Epithelial cell of prostate (primary cell): Measurements from ENCODE around the gene RPL28.
"Not testable (repeated sequence)": the region's sequence is repeated elsewhere in the genome, so short reads cannot be mapped to it uniquely, and the experiment has no call there.

Experiments
- DNase-seq: peaks from one replicate; pipeline ENCODE4 v3.0.0-alpha.2; 2011; ENCODE audit warnings: low read depth, low spot score
- H3K27ac ChIP-seq: fragments of 450-650 bp; 2 replicates; pipeline ENCODE4 v1.5.1; 2017; ENCODE audit warnings: mild to moderate bottlenecking

Gene RPL28

DNA sequence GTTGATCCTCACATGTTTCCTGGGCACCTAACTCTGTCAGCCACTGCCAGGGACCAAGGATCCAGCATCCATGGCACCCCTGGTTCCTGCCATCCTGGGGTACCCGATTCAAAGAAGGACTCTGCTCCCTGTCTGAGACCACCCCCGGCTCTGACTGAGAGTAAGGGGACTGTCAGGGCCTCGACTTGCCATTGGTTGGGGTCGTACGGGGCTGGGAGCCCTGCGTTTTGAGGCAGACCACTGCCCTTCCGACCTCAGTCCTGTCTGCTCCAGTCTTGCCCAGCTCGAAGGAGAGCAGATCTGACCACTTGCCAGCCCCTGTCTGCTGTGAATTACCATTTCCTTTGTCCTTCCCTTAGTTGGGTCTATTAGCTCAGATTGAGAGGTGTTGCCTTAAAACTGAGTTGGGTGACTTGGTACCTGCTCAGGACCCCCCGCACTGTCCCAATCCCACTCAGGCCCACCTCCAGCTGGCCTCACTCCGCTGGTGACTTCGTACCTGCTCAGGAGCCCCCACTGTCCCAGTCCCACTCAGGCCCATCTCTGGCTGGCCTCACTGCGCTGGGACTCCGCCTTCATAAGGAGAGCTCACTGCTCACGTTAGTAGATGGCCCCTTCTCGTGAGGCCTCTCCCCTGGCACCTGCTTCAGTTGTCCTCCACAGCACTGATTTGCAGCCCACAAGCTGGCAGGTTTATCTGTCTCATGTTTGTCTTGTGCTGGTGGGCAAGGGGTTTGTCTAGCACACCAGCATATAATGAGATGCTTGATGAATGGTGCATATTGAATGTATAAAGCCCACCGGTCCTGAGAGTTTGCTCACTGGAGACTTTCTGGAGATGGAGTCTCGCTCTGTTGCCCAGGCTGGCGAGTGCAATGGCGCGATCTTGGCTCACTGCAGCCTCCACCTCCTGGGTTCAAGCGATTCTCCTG, 3.9 kb downstream of the RPL28 start:
- no peak overlapping the region for H3K27ac ChIP-seq

DNA sequence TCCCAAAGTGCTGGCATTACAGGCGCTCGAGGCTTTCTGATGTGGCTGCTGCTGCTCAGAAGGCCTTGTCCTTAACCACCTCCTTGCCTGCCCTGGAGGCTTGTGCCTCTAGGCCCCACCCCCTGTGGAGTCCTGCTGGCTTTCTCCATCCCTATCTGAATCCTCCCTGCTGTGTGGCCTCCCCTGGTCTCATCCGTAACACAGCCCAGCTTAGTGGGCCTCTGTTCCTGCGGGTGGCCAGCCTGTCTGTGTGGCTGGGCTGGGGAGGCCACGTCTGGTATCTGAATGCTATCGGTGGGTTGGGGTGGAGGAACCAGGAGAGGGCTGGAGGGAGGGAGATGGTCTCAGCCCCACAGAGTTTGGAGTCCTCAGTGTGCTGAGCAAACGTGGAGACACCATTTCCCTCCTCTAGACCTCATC, 4.7 kb downstream of the RPL28 start:
- no peak for DNase-seq
- H3K27ac ChIP-seq = no peak overlapping the region

More for the DNA sequence above, 3.9 kb downstream of the RPL28 start:
- DNase-seq = no peak

DNA sequence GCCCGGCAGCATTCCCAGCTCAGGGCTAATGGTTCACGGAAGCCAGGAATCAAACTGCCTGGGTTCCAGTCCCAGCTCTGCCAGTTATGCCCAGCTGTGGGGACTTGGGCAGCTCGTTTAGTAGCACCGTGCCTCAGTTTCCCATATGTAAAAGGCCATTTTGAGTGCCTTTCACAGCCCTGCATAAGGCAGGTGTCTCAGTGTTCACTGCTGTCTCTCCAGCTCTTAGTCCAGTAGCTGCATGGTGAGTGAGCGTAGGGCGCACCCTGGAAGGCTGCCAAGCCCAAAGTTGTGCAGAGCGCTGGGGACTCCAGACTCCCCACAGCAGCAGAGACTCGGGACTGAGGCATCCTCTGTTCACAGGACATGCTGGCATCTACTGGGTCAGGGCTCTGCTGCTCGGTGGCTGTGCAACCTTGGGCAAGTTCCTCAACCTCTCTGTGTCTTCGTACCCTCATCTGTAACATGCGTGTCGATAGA, 5.5 kb downstream of the RPL28 start:
- no peak overlapping the region for H3K27ac ChIP-seq
- no peak for DNase-seq

DNA sequence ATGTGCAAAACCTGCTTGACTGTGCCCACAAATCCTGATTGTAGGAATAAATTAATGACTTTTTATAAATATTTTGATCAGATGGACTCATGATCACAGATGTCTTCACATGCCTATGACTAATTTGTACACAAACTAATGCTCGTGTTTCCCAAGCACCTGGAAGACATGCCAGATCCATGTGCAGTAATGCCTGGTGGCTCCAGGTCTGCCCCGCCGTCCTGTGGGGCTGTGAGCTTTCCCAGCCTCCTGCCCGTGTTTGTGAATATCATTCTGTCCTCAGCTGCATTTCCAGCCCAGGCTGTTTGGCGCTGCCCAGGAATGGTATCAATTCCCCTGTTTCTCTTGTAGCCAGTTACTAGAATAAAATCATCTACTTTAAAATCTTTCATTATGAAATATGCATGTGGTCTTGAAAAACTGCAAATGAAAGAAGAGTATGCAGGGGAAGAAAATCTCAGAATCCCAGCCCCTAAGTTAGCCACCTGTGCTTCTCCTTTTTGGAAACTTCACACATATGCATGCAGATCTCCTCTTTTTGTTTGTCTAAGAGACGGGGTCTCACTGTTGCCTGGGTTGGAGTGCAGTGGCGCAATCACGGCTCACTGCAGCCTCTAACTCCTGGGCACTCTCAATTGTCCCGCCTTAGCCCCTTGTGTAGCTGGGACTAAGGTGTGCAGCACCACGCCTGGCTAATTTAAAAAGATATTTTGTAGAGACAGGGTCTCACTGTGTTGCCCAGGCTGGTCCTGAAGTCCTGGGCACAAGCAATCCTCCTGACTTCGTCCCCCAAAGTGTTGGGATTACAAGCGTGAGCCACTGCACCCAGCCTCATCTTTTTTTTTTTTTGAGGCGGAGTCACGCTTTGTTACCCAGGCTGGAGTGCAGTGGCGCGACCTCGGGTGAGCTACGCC, 6.2 kb downstream of the RPL28 start:
- no peak for DNase-seq

DNA sequence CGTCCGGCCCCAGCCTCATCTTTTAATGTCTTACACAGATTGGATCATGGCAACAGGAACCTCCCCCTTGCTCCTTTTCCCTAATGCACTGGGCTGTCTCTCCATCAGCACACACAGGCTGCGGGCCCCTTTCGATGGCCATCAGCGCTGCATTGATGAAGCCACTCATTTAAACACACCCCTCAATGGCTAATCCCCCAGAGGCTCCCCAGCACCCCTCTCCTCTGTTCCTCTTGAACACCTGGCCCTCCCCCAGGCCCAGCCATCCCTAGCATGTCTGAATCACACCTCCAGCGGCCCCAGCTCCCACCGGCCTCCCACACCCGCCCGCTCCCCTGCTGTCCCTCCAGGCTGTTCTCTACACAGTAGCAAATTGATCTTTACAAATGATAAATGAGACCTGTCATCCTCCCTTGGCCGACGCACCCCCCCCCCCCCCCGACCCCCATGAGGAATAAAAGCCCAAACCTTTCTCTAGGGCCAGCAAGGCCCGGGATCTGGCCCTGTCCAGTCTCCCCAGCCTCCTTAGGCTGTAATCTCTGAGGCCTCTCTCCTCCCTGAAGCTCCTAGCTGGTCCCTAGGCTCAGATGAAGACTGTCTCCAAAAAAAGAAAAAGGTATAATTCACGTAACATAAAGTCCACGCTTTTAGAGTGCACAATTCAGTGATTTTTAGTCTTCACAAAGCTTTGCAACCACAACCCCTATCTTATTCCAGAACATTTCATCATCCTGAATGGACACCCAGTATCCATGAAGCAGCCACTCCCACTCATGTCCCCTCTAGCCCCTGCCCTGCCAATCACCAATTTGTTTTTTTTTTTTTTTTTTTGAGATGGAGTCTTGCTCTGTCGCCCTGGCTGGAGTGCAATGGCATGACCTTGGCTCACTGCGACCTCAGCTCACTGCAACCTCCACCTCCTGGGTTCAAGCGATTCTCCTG, 7.4 kb downstream of the RPL28 start:
- no peak overlapping the region for H3K27ac ChIP-seq
- DNase-seq = no peak

More for the DNA sequence above, 6.2 kb downstream of the RPL28 start:
- no peak overlapping the region for H3K27ac ChIP-seq

DNA sequence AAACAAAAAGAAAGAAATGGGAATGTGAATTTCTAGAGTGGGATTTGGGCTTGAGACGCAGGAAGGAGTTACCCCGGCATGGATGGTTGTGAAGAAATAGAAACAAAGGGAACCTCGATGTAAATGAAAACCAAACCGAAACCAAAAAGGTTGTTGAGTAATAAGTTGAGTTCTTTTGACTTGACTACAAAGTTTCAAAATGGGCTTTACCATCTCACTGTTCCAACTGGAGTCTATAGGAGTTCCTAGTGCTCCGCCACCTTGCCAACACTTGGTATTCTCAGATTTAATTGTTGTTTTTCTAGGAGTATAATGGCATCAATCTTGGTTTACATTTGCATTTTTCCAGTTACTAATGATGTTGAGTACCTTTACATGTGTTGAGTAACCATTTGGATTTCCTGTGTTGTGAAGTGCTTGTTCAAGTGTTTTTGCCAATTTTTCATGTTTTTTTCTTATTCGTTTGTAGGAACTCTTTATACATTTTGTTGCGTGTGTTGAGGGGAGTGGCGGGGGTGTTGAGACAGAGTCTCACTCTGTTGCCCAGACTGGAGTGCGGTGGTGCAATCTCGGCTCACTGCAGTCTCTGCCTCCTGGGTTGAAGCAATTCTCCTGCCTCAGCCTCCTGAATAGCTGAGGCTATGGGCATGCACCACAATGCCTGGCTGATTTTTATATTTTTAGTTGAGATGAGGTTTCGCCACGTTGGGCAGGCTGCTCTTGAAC, 12.6 kb downstream of the RPL28 start:
- DNase-seq = no peak

DNA sequence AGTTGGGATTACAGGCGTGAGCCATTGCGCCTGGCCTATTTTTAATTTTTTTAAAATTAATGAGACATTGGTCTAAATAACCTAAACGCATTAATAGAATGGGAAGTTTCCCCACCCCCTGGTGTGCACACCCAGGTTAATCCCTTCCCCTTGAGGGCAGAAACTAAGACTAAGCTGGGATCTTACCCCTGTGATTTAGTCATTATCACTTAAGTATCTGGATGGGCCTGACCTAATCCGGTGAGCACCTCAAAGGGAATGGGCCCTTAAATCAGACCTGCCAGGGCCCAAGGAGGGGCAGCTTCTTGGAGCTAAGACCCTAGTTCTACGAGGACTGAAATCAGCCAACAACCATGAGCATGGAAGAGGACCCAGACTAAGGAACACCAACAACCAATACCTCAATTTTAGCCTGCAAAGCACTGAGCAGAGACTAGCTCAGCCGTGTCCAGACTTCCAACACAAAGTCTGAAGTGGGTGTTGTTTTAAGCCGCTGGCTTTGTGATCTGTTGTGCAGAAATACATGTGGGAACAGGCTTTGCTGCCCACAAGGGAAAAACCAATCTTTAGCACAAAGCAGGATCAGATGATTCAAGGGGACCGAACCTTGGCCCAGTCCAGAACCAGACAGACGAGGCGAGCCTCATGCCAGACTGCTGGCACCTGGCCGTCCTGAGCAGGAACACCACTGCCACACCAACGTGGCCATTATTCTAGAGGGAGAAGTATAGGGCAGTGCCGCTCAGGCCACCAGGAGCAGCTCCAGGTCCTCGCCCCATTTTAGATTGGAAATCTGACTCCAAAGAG, 14.8 kb downstream of the RPL28 start:
- H3K27ac ChIP-seq = peak overlapping the region; percentile 27
- DNase-seq = peak; percentile 20

More for the DNA sequence above, 12.6 kb downstream of the RPL28 start:
- no peak overlapping the region for H3K27ac ChIP-seq

DNA sequence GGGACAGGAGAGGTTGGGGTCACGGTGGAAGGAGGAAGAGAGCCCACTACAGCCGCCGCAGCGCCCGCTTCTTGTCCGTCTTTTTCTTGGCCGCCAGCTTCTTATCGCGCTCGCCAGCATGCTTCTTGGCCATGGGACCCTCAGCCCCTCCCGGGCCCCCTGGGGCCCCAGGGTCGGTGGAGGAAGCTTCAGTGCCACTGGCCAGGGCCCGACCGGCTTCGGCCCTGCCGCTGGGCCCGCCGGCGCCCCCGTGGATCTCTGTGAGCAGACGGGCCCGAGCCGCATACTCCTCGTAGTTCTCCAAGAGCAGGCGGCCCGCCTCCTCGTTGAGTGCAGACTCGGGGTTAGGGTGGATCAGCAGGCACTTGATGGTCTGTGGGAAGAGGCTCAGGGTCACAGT, 15.7 kb downstream of the RPL28 start:
- not testable (repeated sequence) for DNase-seq
- peak overlapping the region; percentile 27 for H3K27ac ChIP-seq

DNA sequence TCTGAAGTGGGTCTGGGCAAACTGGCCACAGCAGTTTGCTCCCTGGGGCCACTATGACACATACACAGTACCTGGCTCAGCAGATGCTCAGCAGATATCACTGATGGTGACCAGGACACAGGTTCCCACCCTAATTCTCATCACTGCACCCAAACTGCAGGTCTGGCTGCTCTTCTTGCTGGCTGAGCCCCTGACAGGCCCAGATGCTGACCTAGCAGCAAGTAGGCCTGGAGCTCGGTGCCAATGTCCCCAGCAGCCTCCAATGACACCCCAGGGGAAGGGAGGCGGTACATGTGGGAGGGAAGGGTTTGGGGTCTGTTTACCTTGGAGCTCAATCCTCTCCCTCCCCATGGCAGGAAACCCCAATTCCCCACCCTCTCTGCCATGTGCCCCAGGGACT, 16.8 kb downstream of the RPL28 start:
- DNase-seq = no peak
- no peak overlapping the region for H3K27ac ChIP-seq

DNA sequence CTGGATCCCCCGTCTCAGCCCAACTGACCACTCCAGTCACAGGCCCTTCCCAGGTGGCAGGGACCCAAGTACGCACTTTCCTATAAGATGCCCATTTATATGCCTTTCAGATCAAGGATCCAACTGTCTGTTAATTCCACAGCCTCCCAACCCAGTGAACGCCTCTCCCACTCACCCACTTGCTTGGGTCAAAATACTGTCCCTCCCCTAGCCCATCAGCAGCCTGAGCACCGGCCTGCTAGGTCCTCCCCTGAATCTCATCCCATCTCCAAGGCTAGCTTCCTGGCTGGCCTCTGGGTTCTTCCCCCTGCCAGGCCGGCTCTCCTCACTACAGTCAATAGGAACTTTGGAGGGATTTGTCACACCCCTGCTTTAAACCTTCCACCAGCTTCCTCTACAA, 19.9 kb downstream of the RPL28 start:
- H3K27ac ChIP-seq = no peak overlapping the region
- no peak for DNase-seq

DNA sequence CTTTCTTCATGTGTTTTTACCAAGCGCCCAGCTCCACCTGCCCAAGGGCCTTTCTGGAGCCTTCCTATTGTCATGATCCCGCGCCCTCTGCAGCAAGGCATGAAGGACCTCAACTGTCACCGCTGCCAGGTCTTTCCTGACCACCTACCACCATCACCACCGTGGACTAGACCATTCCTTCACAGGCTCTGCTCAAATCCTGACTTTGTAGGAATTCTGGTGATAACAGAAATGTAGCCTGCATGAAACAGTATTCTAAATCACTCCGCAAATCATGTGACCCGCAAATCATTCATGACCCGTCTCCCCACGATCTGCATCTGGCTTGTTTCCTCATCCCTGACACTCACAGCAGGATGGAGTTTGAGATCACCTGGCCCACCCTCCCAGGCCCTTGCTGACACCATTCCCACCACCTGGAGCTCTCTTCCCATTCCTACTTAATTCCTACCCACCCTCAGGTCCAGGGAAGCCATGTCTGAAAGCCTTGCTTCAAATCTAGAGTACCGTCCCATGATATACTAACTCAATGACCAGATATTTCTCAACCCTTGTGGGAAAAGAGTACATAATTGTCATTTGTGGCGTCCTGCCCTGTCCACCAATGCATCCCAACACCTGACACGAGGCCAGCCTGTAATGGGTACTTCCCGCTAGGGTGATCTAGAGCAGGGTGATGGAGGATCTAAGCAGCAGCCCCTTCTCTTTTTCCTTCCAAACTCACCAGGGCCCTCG, 20.5 kb downstream of the RPL28 start:
- DNase-seq = no peak
- H3K27ac ChIP-seq = no peak overlapping the region

DNA sequence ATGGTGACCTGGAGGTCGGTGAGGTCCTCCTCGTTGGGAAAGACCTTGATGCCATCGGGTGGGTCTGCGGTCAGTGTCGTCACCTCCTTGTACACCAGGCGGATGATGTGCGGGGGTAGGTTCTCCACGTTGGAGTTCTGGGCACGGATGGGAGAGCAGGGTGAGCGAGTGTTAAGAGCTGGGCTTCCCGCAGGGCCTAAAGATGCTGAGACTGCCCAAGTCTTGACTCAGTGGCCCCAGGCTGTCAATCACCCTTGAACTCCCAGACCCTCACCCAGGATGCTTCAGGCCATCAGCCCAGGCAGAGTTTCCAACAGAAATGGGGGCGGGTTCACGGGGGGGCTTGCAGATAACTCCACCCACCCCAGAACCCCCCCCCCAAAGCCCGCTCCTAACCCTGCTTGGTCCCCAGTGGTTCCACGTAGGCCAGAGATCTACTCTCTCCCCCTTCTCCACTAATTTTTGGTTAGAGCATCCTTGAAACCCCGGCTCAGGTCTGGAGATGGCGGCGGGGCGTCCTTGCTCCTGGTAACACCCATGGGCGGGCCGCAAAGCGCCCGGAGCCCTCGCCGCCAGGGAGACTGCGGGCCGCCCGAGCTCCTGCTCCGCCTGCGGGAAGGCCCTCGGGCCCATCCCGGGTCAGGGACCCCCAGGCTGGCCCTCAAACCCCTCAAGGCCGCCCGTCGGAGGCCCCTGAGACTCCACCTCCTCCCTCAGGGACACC, 21.3 kb downstream of the RPL28 start:
- DNase-seq = no peak
- peak overlapping the region; percentile 83 for H3K27ac ChIP-seq

DNA sequence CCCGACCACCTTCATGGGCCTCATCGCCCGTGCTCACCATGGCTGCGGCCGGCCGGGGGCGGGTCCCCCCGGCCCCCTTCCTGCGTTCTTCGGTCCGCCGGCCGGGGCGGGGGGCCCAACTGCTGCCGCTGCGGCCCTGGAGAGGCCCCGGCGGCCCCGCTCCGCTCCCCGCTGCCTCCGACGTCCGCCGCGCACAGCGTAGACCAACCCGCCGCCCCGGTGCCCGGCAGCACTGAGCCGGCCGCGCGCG, 21.7 kb downstream of the RPL28 start, which contains the start of gene UBE2S:
Gene UBE2S (minus strand): TSS at position 239 of the 250 bp plus-strand sequence. CDS start 199 bp downstream, at position 40.
- peak within 1 kb of the TSS; percentile 83 for H3K27ac ChIP-seq
- DNase-seq = not testable (repeated sequence)

DNA sequence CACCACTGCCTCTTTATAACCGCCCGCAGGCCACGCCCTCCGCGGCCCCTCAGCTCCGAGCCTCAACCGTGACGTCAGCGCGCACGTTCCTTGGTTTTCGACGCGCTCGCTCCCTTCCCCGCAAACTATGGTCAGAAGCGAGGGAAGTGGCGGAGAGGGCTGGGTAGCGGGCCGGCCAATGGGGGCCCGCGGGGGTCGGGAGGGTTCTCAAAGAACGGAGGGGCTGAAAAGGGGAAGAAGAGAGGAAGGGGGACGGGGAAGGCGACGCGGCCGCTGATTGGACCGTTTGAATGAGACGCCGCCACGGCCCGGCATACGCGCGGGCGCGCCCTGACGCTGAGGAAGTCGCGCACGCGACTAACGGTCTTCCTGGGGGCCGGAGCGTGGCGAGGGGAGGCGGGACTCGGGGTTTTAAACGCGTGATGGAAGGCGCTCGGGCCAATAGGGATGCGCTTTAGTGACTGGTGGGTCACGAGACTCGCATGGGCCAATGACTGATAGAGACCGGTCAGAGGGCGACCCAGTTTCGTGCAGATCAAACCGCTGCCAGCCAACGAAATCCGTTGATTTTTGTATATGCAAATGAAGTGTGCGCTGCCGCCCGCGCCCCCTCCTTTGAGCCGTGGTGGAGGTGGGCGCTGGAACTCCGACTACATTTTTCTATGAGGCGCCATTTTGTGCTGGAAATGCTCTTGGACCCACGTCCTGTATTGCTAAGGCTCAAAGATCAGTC, 22.2 kb downstream of the RPL28 start:
- DNase-seq = peak; percentile 87
- H3K27ac ChIP-seq = peak overlapping the region; percentile 83

DNA sequence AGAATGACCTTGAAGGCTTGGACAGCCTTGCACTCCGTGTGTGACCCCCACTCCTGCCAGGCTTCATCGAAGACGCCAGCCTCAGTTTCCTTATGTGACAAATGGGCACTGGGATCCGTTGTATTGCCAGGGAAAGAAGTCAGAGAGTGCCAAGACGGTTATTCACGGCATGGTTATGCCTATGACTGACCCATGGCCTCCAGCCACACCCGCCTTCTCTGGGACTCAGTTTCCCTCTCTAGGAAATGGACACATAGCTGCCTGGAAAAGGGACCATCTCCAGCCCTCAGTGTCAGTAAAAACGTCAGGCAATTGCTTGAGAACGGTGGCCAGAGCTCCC, 22.8 kb downstream of the RPL28 start:
- H3K27ac ChIP-seq = peak overlapping the region; percentile 83
- no peak for DNase-seq

DNA sequence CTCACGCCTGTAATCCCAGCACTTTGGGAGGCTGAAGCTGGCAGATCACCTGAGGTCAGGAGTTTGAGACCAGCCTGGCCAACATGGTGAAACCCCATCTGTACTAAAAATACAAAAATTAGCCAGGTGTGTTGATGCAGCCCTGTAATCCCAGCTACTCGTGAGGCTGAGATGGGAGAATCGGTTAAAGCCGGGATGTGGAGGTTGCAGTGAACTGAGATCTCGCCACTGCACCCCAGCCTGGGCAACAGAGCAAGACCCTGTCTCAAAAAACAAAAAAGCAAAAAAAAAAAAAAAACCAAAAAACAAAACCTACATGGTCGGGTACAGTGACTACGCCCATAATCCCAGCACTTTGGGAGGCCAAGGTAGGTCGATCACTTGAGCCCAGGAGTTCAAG, 23.4 kb downstream of the RPL28 start:
- not testable (repeated sequence) for H3K27ac ChIP-seq, DNase-seq

DNA sequence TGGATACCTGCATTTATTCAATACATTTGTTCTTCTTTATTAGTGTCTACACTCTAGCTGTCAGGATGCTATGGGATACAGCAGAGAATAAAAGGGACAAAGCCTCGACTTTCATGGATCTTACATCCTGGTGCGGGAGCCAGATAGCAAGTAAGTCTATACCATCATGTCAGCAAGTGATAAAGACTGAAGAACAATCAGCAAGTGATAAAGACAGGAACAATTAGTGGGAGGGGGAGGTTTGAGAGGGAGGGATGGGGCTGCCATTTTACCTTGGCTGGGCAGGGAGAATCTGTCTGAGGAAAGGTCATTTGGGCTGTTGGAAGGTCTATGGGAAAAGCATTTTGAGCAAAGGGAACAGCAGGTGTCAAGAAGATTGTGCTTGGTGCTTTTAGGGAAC, 24.4 kb downstream of the RPL28 start:
- no peak overlapping the region for H3K27ac ChIP-seq
- no peak for DNase-seq
